Non-pigmented ciliary epithelial cell (primary cell): ENCODE measurements around the gene ATP5F1E.
"Not testable (repeated sequence)": the region's sequence is repeated elsewhere in the genome, so short reads cannot be mapped to it uniquely, and the experiment has no call there.

ENCODE experiments used
- DNase-seq: peaks from one replicate; pipeline ENCODE4 v3.0.0-alpha.2; 2010; ENCODE audit warnings: low read depth

The ATP5F1E gene

DNA sequence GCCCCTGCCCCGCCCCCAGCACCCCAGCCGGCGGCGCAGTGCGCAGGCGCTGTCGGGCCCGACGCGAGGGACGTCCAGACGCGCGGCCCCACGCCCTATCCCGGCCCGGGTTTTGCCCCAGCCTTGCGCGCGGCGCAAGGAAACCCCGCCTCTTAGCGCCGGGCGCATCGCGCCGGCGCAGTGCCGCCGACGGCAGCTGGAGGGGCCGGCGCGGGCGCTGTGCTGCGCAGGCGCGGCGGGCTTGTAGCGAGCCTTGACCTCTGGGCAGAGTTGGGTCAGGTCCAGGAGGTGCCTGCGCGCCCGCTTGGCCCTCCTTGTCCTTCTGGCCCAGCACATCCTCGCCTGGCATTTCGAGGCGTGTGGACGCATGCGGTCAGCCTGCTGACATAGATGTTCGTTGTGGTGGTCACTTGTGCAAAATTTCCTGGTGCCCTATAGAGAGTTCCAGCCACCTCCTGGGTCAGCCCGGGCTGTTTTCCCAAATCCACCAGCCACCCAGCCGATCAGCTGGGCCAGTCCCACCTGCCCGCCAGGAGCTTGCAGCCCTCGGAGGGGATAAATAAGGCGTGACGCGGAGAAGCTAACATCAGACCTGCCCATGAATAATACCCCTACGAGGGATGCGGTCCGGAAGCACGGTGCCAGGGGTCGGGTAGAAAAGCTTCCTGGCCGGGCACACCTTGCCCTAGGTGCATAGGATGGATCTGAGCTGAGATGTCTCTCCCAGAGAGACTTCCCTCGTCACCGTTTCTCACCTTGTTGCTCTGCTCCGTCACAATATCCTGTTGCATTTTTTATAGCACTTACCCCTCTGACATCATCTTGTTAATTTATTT is 10.9 kb upstream of the ATP5F1E start:
- DNase-seq: peak; percentile 48

DNA sequence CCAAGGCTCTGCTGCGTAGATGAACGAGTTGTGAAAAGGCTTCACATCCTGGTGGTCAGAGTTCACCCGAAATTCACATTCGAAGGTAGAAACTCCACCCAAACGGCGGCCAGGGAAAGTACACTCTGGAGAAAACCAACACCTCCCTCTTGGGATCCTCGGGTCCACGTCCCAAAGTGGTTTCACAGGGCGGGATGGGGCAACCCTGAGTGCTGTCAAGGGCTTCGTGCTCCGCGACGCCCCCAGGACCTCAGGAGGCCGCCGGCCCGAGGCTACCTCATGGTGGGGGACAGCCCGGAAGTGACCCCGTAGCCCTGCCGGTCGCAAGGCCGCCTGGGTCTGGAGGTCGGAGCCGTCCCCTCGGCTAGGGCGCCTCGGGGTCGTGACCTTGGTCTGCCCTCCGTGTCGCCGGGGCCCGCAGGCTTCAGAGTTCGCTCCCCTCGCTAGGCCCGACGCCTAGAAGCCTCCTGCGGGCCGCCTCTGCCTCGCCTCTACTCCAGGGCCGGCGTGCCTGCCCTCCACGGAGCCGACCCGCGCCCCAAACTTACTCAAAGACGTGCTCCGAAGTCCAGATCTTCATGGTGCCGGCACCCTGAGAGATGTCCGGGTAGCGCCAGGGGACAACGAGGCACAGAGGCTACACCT is 10.1 kb upstream of the ATP5F1E start, which contains the start of gene PRELID3B:
PRELID3B (minus strand) TSS at position 636 of the 645 bp plus-strand sequence; CDS start at position 580, 56 bp downstream.
- no peak for DNase-seq

- DNase-seq: not testable (repeated sequence)
Observed at GRCh38 chr20:59041487-59041886, 9.4 kb upstream of the ATP5F1E start.

DNA sequence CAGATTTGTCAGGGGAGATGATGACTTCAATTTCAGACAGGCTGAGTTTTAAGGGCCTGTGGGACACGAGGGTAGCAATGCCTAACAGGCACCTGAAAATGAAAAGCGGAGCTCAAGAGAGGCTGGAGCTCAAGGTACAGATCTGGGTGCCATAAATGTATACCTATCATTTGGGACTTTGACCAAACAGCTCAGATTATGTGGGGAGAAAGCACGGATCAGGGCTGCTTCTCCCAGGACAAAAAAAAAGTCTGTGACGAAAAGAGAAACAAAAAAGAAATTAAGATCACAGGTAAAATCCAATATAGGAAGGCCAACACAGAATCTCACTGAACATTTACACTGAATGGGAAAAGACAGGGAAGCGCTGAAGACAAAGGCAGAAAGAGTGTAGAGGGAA is 8.5 kb upstream of the ATP5F1E start:
- DNase-seq: no peak

DNA sequence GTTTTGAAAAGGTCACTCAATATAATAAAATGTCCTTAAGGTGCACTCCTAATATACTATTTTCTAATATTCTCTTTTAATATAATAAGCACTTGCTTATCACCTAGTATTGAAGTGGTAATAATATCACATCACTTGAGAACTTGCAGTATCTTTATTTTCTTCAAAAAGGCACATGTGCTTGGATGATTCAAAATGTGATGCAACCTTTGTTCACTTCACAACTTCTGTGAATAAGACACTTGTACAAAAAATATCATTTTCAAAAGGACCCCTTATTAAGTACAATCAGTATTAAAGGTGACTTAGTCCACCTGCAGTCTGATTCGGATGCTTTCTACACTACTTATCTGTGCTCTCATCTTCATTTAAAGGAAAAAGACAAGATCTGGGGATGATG is 7.1 kb upstream of the ATP5F1E start:
- no peak for DNase-seq

DNA sequence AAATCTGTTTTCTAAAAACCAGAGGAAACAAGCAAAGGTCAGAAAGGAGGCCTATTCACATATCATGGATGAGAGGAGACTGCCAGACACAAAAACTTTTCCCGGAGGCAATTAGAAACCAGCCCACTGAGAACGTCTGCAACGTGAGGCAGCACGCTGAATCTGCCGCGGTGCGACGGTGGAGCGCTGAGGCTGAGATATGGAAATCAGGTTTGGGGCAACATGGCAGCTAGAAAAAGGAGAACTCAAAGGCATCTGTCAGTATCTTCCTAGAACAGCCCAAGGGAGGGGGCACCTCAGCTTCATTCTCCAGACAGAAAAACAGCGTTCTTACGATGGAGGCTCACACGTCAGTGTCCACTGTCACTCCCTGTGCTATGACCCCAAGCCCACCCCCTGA is 5.3 kb upstream of the ATP5F1E start:
- no peak for DNase-seq

GRCh38 chr20:59035381-59035780 is 3.2 kb upstream of the ATP5F1E start:
- no peak for DNase-seq

DNA sequence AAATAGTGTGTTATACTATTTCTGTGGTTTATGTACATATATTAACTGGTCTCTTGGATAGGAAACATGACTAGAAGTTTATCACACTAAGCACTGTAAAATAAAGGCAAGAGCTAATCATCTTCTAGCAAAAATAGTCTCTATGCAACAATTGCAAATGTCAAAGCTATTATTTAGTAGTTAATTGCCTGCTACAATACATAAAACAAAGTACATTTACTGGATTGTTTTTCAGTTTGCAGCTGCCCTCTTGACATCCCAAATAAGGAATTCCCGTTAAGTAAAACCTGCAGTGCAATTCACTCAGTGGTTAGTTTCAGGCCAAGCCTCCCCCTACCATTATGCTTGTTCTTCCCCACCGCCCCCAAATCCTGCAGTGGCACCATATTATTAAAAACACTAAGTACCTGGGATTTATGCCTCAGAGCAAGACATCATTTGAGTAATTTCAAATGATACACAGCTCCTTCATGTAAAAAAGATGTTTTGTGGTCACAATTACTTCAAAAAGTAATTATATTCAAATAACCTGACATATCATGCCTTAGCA is 1.6 kb upstream of the ATP5F1E start:
- DNase-seq: no peak

DNA sequence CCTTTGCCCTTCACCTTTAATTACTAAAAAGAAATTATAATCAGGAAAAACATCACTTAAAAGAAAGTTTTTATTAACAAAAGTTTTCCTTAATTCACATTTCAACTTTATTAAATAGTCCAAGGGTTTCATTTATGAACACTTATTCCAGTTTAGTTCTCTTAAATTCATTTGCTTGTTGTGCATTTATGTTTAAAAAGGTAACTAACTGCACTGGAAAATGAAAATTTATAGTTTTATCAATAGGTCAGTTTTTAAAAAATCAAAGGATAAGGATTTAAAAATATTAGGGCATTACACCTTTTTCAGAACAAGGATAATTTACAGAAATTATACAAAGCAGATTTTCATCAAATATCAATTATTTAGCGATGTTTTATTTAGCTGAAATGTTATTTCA is 958 bp upstream of the ATP5F1E start:
- DNase-seq: no peak

- no peak for DNase-seq
Observed at GRCh38 chr20:59032713-59033059, 551 bp upstream of the ATP5F1E start.

GRCh38 chr20:59031564-59032022 is 542 bp downstream of the ATP5F1E start:
- no peak for DNase-seq

GRCh38 chr20:59030911-59031563 is 1.1 kb downstream of the ATP5F1E start:
- DNase-seq: no peak

DNA sequence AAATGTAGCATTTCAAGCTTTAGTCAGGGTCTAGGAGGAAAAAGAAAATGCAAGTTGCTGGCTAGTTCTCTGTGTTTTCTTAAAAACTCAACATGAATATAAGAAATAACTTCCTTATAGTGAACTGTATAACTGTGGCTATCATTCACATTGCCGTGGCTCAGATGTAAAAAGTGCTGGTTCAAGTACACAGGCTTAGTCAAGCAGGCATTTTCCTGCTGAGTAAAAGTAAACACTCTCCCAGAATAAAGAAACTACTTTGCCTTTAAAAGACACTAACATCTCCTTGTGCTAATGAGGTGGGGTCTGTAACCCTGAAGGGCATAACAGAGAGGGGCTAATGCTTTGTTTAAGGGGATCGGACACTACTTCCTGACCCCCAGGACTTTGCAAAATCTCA is 3.3 kb downstream of the ATP5F1E start:
- DNase-seq: no peak

DNA sequence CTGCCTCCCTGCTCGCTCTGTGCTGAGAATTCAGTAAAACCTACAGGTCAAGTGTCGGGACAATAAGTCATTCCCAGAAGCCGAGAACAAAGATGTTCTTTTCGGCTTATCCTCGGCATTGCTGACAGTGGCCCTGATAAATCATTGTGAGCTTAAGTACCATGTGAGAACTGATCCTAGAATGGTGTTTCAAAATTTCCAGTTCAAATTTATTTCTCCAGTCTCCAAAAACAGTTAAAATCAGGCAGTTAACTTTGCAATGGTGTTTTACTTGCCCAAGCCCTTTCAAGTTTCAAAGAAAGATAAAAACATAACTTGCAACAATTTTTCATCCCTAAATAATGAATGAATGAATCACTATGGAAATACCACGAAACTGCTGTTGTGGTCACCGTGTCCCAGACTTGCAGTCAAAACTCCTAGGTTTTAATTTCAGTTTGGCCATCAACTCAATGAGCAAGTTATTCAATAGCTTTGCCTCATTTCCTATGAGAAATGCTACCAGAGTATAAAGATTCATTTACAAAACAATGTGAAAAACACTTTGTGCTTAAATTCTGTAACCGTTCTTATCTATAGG is 4.3 kb downstream of the ATP5F1E start:
- peak; percentile 50 for DNase-seq

GRCh38 chr20:59026904-59027740 is 5.0 kb downstream of the ATP5F1E start:
- DNase-seq: no peak

DNA sequence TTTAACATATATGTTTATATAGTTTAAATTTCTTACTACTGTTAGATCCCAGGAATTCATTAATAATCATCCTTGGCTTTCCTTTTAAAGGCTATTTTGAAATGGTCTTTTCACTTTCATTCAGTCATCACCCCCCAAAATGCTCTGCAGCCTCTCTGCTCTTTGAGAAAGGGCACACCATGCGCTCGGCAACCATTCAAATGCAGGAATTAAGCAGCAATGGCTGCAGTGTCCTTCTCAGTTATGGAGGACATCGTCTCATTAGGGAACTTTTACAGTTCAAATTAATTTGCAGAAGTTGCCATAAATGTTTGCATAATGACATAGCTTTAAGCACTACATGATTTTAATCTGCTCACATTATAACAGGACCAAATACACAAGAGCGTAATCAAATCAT is 6.6 kb downstream of the ATP5F1E start:
- DNase-seq: no peak

DNA sequence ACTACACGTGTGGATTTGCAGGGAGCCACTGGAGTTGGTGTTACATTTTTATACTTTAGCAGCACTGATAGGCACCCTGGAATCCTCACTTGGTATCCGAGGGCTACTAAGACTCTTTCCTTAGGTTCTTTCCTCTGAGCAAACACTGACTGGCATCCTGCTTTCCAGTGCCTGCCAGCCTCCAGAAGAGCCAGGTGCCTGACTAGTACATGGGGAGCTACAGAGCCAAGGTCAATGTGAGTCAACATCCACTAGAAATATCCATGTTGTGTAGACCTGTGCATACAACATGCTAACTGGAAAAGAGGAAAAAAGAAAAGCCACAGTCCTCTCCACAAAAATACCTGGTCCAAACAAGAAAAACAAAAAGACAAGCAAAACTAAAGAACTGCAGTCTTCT is 7.0 kb downstream of the ATP5F1E start:
- DNase-seq: no peak

DNA sequence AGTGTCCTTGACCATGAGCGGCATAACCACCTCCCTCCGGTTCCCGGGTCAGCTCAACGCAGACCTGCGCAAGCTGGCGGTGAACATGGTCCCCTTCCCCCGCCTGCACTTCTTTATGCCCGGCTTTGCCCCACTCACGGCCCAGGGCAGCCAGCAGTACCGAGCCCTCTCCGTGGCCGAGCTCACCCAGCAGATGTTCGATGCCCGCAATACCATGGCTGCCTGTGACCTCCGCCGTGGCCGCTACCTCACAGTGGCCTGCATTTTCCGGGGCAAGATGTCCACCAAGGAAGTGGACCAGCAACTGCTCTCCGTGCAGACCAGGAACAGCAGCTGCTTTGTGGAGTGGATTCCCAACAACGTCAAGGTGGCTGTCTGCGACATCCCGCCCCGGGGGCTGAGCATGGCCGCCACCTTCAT is 8.0 kb downstream of the ATP5F1E start:
- no peak for DNase-seq

DNA sequence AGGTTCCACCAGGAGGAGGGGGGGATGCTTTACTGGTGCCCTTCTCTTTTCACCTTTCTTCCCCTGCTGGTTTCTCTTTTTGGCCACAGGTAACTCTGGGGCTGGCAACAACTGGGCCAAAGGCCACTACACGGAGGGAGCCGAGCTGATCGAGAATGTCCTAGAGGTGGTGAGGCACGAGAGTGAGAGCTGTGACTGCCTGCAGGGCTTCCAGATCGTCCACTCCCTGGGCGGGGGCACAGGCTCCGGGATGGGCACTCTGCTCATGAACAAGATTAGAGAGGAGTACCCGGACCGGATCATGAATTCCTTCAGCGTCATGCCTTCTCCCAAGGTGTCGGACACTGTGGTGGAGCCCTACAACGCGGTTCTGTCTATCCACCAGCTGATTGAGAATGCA is 8.5 kb downstream of the ATP5F1E start:
- no peak for DNase-seq

DNA sequence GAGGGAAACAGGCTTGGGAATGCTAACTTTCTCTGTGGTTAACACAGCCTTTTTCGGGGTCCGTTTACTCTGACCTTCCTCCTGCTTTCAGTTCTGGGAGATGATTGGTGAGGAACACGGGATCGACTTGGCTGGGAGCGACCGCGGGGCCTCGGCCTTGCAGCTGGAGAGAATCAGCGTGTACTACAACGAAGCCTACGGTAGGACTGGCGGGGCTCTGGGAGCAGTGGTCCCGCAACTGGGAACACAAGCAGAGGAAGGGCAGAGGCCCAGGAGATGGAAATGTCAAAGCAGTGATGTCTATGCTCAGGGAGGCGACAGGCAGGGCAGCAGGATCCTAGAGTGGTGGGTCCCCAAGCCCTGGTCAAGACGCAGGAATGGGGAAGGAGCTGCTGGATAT is 9.4 kb downstream of the ATP5F1E start:
- DNase-seq: no peak

DNA sequence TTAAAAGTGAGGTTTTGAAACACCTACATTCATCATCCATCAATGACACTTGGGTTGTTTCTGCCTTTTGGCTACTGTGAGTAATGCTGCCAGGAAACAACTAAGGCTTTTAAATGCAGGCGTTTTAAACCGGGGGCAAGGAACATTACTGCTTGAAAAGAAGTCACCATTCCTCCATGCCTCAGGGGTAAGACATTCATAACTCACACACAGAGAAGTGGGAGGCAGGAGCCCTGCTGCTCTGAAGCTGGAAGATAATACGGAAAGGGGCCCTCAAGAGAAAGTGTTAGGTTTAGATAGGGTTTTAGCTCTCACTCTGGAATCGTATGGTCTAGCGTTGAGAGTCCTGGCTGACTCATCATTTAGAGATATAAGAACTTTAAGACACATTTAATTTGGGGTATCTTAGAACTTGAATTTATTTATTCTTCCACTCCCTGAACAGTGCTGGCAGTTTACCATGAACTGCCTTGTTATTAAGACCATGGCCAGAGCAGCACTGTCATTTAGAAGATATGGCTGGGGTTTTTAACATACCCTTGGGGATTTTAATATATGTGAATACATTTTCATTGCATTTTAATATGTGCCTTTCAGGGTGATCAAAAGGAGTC is 11.1 kb downstream of the ATP5F1E start:
- peak; percentile 19 for DNase-seq
